ENCODE data around the gene LCLAT1. TPM values are rescaled to one million over a fixed set of nuclear protein-coding genes. Genes with fewer than 3 reads are reported as not detected.

LCLAT1 gene
- total RNA-seq, 4 donors from 2014 or later: 0.88 to 116 (median 33.3) TPM

- H3K27ac ChIP-seq: no peak overlapping the region
- intact Hi-C loops (cut with DNase I; ENCODE audit: low total_unique reads): no loop called here
- H3K36me3 ChIP-seq: no peaks in the 10 kb centered on the region
- TF ChIP-seq POLR2A (IDR thresholded peaks at IDR 0.05) (no peak), CTCF (IDR thresholded peaks at IDR 0.05) (no peak)
- no peak overlapping the region for H3K4me3 ChIP-seq
- no peaks in the 10 kb centered on the region for H3K27me3 ChIP-seq
- no peak for DNase-seq
- H3K4me1 ChIP-seq: no peaks in the 10 kb centered on the region
- H3K9me3 ChIP-seq: no peaks in the 10 kb centered on the region
Measured at GRCh38 chr2:30677861-30678385, 230.9 kb downstream of the LCLAT1 start.

GRCh38 chr2:30678410-30679137 is 231.5 kb downstream of the LCLAT1 start:
- intact Hi-C loops (cut with DNase I; ENCODE audit: low total_unique reads): no loop called here
- Histone ChIP-seq H3K27me3 (no peaks in the 10 kb centered on the region), H3K4me3 (no peak overlapping the region), H3K27ac (no peak overlapping the region), H3K36me3 (no peaks in the 10 kb centered on the region), H3K4me1 (no peaks in the 10 kb centered on the region), H3K9me3 (no peaks in the 10 kb centered on the region)
- no peak for DNase-seq
- TF ChIP-seq CTCF (IDR thresholded peaks at IDR 0.05): no peak
- TF ChIP-seq POLR2A (IDR thresholded peaks at IDR 0.05): no peak

GRCh38 chr2:30679426-30680088 is 232.5 kb downstream of the LCLAT1 start:
- no peaks in the 10 kb centered on the region for H3K27me3 ChIP-seq
- no peak overlapping the region for H3K4me3 ChIP-seq
- no peaks in the 10 kb centered on the region for H3K4me1 ChIP-seq
- H3K9me3 ChIP-seq: no peaks in the 10 kb centered on the region
- TF ChIP-seq POLR2A (IDR thresholded peaks at IDR 0.05): no peak
- no peak for TF ChIP-seq CTCF (IDR thresholded peaks at IDR 0.05)
- no peak overlapping the region for H3K27ac ChIP-seq
- intact Hi-C loops (cut with DNase I; ENCODE audit: low total_unique reads): no loop called here
- no peak for DNase-seq
- H3K36me3 ChIP-seq: no peaks in the 10 kb centered on the region

DNA sequence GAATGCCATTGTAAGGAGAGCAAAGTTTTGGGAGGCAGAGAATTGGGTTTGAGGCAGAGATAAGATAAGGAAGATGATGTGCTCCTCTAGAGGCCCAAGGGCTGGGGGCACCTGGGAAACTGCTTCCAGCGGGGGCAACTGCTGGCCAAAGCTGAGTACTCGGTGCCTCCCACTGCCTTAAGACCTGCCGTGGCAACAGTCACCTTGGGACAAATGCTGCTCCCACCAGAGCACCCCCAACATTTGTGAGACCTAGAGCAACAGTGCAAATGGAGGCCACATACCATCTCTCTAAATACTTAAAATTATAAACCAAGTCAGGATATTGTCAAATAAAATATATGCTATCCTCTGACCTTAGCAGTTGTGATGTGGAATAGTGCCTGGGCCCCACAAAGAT is 233.1 kb downstream of the LCLAT1 start:
- intact Hi-C loops (cut with DNase I; ENCODE audit: low total_unique reads): no loop called here
- Histone ChIP-seq H3K27me3 (no peaks in the 10 kb centered on the region), H3K36me3 (no peaks in the 10 kb centered on the region), H3K4me3 (no peak overlapping the region), H3K9me3 (no peaks in the 10 kb centered on the region), H3K27ac (no peak overlapping the region), H3K4me1 (no peaks in the 10 kb centered on the region)
- TF ChIP-seq CTCF (IDR thresholded peaks at IDR 0.05): no peak
- TF ChIP-seq POLR2A (IDR thresholded peaks at IDR 0.05): no peak
- no peak for DNase-seq

GRCh38 chr2:30681022-30681421 is 234.0 kb downstream of the LCLAT1 start:
- intact Hi-C loops (cut with DNase I; ENCODE audit: low total_unique reads): no loop called here
- H3K4me3 ChIP-seq: no peak overlapping the region
- H3K27me3 ChIP-seq: no peaks in the 10 kb centered on the region
- H3K9me3 ChIP-seq: no peaks in the 10 kb centered on the region
- no peak for TF ChIP-seq POLR2A (IDR thresholded peaks at IDR 0.05)
- TF ChIP-seq CTCF (IDR thresholded peaks at IDR 0.05): no peak
- no peak for DNase-seq
- H3K36me3 ChIP-seq: no peaks in the 10 kb centered on the region
- no peak overlapping the region for H3K27ac ChIP-seq
- H3K4me1 ChIP-seq: no peaks in the 10 kb centered on the region

Measured in uterus (tissue), 4 donors.